Esophagus squamous epithelium (tissue), 4 donors: ENCODE results near the gene HPCAL1.

Source experiments
- CTCF ChIP-seq, 6 experiments: fragments of 450-650 bp in 4 of 6; fragments of 200-600 bp in 2 of 6; sonication (generic) in 2 of 6; IDR thresholded peaks; one replicate each; pipeline ENCODE4 v1.5.1; 2016 to 2019; ENCODE audit warnings: antibody characterized with exemption in 6 of 6, mild to moderate bottlenecking in 4 of 6, moderate library complexity in 4 of 6
- POLR2A ChIP-seq, 4 donors: fragments of 450-650 bp; IDR thresholded peaks; one replicate each; pipeline ENCODE4 v1.6.1; 2017; ENCODE audit warnings: antibody characterized with exemption in 4 of 4, mild to moderate bottlenecking in 4 of 4, moderate library complexity in 3 of 4

DNA sequence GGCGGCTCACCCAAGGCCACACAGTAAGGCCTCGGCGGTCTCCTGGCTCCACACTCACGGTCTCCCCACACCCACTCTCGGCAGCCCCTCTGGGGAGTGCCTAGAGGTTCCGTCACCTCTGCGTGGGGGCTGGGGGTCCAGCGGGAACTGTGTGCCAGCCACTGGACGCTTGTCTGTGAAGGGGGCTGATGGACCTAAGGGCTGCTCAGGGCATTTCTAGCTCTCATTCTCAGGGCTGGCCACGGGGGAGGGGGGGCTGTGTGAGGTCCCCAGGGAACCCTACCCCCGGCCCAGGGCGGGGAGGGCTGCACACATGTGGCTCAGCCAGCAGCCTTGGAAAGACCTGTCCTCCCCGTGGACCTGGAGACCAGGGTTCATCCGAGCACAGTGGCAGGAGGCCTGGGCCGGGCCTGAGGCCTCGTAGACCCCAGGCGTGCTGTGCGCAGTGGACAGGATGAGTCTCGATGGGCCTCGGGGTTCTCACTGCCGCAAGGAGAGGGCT lies 172.6 kb downstream of the HPCAL1 start:
- TF ChIP-seq CTCF (IDR thresholded peaks at IDR 0.05) (no peak), POLR2A (IDR thresholded peaks at IDR 0.05) (no peak)
